IPS DF 4.7 (cell line): Measurements from ENCODE around the gene KCNC1.

ENCODE experiments used
- DNase-seq: peaks from one replicate; pipeline ENCODE4 v3.0.0-alpha.2; 2013; ENCODE audit warnings: low spot score; ENCODE audit errors: extremely low read depth

The KCNC1 gene

DNA sequence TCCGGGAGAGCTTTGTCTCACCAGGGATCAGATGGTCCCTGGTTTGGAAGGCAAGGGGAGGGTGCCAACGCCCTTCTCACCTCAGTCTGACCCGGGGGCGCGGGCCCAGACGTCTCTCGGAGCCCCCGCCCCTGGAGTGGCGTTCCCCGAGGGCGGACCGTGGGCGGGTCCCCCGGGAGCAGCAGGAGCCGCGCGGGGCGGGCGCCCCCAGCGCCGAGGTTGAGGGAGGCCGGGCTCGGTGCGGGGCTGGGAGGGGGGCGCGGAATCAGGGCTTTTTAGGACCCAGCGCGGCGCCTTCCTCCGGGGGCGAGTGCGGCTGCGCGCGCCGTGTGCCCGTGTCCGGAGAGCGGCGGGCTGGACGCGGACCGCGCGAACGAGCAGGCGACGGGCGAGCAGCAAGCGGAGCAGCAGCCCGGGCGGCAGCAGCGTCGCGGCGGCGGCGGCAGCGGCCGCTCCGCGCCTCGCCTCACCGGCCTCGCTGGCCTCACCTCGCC, at the start of gene KCNC1:
TSS of gene KCNC1 (plus strand) at position 364 of the 494 bp plus-strand sequence. CDS start 1,222 bp downstream, outside the sequence.
- DNase-seq: no peak

DNA sequence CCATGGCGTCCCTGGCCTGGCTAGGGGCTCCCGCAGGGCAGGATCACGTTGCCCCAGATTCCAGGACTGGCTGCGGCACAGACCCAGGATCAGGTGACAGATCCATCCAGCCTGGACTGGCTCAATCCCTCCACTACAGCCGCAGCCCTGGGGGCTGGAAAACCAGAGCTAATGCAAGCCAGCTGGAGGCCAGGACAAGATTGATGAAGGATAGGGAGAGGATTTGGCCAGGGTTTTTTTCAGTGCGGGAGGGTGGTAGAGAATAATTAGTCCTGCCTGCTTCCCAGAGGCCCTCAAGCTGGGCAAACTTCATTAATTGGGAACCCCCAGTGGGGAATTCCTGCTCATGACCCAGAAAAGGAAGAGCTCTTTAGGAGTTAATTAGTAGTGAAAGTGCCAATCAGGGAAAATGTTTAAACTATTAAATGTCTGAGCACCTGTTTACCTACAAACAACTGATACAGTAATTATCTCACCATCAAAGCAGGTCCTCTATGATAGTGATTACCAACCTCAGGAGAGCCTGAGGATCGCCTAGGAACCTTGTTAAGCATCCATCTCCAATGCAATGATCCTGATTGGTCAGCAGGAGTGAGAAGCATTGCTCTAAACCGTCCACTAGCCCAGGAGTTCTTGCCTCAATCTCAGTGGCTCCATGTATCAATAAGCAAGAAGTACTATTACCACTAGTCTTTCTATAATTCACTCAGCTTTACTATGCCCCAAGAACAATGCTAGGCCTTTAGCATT, 48.2 kb upstream of the KCNC1 start:
- DNase-seq: no peak

DNA sequence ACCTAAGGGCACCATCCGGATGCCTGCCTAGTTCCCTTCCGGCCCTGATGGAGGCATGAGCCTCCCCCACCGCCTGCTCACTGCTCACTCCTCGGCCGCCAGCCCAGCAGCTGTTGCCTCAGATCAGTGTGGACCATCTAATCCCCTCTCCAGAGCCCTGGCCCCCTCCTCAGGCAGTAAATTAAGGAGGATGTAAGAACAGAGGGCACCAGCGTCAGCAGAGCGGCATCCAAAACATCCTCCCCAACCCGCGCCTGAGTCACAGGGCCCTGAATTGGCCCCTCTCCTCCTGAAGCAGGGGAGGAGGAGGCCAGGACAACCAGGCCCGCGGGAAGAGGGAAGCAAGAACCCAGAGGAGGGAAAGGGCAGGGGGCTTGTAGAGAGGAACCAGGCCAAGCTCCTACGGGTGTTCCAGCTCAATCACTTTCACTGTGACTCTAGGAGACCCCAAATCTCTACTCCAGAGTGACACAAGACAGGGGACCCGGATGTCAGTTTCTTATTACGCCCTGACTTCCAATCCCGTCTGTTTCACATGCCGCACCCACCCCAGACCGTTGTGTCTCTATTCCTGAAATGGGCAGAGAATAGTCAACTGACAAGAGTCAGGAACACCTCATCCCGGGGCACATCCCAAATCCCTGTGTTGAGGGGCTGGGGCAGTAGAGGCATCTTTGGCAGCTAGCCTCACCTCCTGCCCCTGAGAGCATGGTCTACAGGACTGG, 46.5 kb upstream of the KCNC1 start:
- no peak for DNase-seq

- no peak for DNase-seq
These were observed 43.0 kb upstream of the KCNC1 start for GRCh38 chr11:17691550-17691949.

DNA sequence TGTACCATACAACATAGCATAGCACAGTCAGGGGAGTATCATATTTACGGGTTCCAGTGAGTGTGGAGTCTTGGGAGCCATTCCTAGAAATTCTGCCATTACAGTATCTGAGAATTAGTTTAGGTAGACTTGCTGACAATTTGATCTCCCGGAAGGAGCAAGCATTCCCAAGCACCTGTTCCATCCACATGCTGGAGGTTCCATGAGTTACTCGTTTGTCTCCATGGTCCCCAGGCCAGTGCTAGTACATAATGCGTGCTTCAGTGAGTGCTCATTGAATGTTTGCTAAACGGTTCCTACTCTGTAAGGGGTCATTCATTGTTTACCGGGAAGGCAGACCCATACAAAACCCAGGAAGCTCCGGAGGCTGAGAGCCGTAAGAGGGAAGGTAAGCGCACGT, 42.6 kb upstream of the KCNC1 start:
- DNase-seq: no peak

GRCh38 chr11:17692931-17693330, 41.6 kb upstream of the KCNC1 start:
- no peak for DNase-seq

DNA sequence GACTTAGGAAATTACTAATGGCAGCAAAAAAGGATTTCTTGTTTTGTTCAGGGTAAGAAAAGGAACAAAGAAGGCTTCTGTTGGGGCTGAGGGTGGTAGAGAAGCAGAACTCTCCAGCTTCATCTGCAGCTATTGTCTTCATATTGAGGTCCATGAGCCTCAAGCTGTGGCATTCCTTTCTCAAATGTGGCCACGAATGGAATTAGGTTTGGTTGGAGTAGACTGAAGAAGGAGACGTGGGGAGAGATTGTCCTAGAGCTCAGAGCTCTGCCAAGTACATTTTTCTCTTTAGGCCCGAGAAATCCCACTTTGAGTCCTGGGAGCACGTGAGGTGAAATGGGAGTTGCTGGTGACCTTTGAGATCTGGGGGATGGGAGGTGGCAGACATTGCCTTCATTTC, 41.0 kb upstream of the KCNC1 start:
- no peak for DNase-seq

DNA sequence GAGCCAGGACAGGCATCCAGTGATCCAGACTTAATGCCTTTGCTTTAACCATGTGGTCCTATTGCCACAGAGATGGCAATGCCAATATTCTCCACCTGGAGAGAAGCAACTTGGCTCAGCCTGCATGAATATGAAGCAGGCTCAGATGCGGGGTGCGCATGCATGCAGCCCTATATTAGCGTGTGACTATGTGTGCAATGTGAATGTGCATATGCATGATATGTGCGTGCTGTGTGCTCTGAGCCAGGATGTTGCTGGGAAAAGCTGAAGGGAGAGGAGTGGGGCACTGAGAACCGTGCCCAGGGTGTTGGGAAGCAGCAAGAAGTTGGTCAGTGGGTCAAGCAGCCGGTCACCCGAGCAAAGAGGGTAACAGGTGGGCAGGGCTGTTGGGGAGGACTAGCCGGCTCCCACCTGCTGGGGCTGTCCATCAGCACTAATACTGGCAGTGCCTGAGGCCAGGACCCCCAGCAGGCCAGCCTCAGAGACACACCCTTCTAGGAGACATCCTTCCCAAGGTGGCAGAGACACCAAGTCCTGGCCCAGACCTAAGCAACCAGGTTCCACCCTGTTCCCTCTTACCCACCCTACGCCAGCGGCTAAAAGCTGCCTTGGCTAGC, 40.0 kb upstream of the KCNC1 start:
- no peak for DNase-seq

GRCh38 chr11:17695454-17696441, 38.8 kb upstream of the KCNC1 start:
- DNase-seq: no peak

- DNase-seq: no peak
These were observed 37.8 kb upstream of the KCNC1 start for GRCh38 chr11:17696741-17697140.

DNA sequence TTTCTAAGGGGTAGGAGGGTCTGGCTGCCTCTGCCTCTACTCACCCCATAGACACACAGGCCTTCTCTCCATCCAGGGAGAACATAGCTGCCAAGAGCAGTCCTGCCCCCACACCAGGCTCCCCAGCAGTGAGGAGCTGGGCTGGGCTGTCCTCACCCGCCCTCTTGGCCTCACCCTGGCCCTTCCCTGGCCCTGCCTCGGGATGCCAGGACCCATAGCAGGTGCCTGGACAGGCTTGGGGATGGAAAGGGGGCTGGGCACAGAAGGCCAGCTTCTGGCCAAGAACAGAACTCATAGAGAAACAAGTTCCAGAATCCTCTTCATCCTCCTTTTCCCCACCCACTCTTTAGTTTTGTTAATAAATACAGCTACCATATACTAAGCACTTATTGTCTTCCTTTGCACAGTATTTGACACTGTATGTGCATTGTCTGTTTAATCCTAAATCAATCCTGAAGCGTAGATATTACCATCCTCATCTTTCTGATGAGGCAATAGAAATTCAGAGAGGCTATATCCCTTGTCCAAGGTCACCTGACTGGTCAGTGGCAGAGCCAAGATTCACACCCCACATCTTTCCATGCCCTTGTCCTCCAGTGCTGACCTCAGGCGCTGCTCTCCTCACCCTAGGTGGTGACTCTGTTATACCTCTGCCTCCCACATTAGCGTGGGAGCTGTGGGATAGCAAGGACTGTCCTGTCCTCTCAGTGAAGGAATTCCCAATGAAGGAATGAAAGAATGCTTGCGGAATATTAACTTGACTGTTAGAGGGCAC, 37.2 kb upstream of the KCNC1 start:
- DNase-seq: no peak

DNA sequence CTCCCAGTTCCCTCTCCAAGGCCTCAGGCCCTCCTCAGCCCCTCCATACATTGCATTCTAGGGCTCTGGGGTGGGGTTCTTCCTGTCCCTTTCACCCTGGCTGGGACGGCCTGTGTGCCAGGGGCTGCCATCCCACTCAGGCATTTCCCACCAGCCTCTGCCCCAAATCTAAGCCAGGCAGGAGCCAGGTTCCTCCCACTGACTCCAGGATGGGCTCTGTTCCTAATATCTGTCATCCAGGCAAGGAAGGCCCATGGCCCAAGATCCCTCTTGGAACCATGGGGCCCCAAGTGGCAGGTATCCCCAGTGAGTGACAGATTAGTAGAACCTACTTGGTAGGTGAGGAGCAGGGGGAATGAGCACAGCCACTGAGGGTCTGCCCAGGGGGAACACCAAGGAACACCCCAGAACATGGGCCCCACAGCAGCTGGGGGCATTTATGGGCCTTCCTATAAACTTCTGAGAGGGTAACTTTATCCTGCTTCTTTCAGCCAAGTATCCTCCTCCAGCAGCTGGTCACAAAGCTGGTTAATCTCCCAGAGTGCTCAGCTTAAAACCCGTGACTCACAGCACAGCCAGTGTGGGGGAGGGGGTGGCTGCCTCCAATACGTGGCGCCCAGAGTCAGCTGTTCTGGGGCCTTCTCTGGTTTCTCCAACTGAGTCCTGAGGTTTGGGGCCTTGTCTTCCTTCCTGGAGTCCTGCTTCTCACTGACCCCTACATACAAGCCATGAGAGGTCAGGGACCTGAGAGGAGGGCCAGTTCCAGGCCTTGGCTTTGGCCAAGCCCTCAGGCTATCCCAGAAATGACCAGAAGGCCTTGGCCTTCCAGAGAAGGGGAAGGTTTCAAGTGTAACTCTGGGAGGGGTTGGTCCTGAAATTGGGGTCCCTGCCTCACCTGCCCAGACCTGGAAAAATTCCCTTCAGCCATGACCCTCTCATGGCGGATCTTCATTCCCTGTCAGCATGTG, 35.1 kb upstream of the KCNC1 start:
- DNase-seq: no peak

DNA sequence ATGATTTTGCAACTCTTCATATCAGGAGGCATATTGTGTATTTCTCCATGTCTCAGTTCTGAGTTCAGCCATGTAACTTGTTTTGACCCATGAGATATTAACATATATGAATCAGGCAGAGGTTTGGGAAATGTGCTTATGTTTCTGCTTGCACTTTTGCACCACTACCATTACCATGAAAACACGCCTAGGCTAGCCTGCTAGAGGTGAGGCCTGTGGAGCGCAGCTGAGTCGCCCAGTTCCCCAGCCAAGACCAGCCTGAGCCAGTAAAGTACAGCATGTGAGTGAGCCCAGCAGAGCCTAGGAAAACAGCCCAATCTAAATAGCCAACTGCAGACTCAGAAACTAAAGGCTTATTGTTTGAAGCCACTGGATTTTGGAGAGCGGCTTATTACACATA, 33.6 kb upstream of the KCNC1 start:
- no peak for DNase-seq

GRCh38 chr11:17702876-17703275, 31.7 kb upstream of the KCNC1 start:
- no peak for DNase-seq

DNA sequence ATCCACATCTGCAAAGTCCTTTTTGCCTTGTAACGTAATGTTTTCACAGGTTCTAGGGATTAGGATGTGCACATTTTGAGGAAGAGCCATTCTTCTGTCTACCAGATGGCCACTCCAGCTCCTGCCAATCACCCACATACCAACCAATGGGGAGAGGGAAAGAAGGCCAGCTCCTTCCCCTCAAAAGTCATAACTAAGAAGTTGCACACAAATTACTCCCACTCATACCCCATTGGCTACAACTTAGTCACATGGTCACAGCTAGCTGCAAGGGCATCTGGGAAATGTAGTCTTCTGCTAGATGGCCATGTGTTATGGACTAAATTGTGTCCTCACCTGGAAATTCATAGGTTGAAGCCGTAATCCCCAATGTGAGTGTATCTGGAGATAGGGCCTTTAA, 30.6 kb upstream of the KCNC1 start:
- no peak for DNase-seq

DNA sequence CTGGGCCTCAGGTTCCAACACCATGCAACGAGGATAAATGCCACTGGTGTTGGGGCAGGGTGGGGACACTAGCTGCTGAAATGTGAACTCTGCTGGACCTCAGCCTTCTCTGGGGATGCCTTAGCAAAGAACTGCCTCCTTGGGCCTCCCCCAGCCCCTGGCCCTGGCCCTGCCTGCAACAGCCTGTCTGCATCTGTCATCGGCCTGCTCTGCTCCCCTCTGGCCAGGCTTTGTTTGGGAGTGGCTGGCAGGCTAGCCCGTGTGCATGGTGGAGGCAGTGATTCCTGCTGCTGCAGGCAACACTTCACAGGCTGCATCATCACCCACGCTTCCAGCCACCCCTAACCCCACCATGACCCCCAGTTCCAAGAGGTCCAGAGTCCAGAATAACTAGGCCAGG, 26.8 kb upstream of the KCNC1 start:
- DNase-seq: no peak

GRCh38 chr11:17711836-17712235, 22.7 kb upstream of the KCNC1 start:
- no peak for DNase-seq

GRCh38 chr11:17713851-17714250, 20.7 kb upstream of the KCNC1 start:
- no peak for DNase-seq

GRCh38 chr11:17714356-17714854, 20.2 kb upstream of the KCNC1 start:
- DNase-seq: no peak
